ENCODE data around the gene FBXL15. TPM values are rescaled to one million over a fixed set of nuclear protein-coding genes. Genes with fewer than 3 reads are reported as not detected.
A peak's percentile ranks its signal among the peaks of the same experiment; 100 is the strongest.

Gene FBXL15
- total and polyA plus RNA-seq, 2 of the 13 experiments (the other 11 are each of a cell fraction or from before 2014, with no cell fraction given): 4.3 to 8.3 TPM

DNA sequence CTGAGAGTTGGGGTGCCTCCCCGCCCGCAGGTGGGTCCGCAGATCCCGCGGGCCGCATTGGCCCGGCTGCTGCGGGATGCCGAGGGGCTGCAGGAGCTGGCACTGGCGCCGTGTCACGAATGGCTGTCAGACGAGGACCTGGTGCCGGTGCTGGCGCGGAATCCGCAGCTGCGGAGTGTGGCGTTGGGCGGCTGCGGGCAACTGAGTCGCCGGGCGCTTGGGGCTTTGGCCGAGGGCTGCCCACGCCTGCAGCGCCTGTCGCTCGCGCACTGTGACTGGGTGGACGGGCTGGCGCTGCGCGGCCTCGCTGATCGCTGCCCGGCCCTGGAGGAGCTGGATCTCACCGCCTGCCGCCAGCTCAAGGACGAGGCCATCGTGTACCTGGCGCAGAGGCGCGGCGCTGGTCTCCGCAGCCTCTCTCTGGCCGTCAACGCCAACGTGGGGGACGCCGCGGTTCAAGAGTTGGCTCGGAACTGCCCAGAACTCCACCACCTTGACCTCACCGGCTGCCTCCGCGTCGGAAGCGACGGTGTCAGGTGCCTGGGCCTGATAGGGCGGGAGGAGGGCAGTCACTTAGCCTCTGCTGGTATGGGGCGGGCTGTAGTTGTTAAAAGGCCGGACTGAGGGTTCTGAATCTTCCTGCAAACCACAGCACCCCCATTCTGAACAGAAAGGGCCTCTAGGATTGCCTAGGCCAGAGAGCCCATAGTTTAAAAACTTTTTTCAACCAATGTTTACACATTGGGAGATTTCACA is 1.3 kb downstream of the FBXL15 start (continued):
- TF ChIP-seq GTF3A (CRISPR knock-in tag; conservative IDR thresholded peaks at IDR 0.05) (no peak), SRSF1 (optimal IDR thresholded peaks at IDR 0.05; ENCODE audit: low read depth, low read length) (no peak), NBN (conservative IDR thresholded peaks at IDR 0.05) (no peak), ZNF569 (CRISPR knock-in tag; IDR thresholded peaks at IDR 0.05; ENCODE audit: borderline replicate concordance) (no peak), ZNF572 (CRISPR knock-in tag; IDR thresholded peaks at IDR 0.05) (no peak), ZFP36L1 (CRISPR knock-in tag; IDR thresholded peaks at IDR 0.05) (no peak), CBX1 (IDR thresholded peaks at IDR 0.05; ENCODE audit: low read depth) (peak; percentile 3), MYC (CRISPR knock-in tag; IDR thresholded peaks at IDR 0.05; ENCODE audit: borderline replicate concordance) (no peak; the same call in 1 of the 2 replicates), MXI1 (IDR thresholded peaks at IDR 0.05; ENCODE audit: borderline replicate concordance, low read depth, low read length) (0 out of 3 replicates have a peak, but pooled peaks have one; percentile 36), ZNF124 (CRISPR knock-in tag; IDR thresholded peaks at IDR 0.05) (no peak), ZNF501 (CRISPR knock-in tag; IDR thresholded peaks at IDR 0.05) (peak; percentile 12; the same call in 1 of the 2 replicates), GPN1 (CRISPR knock-in tag; IDR thresholded peaks at IDR 0.05; ENCODE audit: borderline replicate concordance) (no peak), ZNF225 (CRISPR knock-in tag; IDR thresholded peaks at IDR 0.05) (no peak), KLF16 (CRISPR knock-in tag; IDR thresholded peaks at IDR 0.05) (0 out of 4 replicates have a peak, but pooled peaks of 1 of the 2 experiments have one; percentile 21), CHCHD3 (CRISPR knock-in tag; IDR thresholded peaks at IDR 0.05) (0 out of 2 replicates have a peak, but pooled peaks have one; percentile 40), TBX3 (IDR thresholded peaks at IDR 0.05; ENCODE audit: borderline replicate concordance) (no peak), POLR2G (IDR thresholded peaks at IDR 0.05; ENCODE audit: low read depth, low read length) (no peak), SIX4 (CRISPR knock-in tag; IDR thresholded peaks at IDR 0.05) (no peak), ZKSCAN8 (CRISPR knock-in tag; IDR thresholded peaks at IDR 0.05; ENCODE audit: borderline replicate concordance) (no peak), ZNF460 (CRISPR knock-in tag; IDR thresholded peaks at IDR 0.05; ENCODE audit: borderline replicate concordance) (no peak)
- TF ChIP-seq, protein P1, sequence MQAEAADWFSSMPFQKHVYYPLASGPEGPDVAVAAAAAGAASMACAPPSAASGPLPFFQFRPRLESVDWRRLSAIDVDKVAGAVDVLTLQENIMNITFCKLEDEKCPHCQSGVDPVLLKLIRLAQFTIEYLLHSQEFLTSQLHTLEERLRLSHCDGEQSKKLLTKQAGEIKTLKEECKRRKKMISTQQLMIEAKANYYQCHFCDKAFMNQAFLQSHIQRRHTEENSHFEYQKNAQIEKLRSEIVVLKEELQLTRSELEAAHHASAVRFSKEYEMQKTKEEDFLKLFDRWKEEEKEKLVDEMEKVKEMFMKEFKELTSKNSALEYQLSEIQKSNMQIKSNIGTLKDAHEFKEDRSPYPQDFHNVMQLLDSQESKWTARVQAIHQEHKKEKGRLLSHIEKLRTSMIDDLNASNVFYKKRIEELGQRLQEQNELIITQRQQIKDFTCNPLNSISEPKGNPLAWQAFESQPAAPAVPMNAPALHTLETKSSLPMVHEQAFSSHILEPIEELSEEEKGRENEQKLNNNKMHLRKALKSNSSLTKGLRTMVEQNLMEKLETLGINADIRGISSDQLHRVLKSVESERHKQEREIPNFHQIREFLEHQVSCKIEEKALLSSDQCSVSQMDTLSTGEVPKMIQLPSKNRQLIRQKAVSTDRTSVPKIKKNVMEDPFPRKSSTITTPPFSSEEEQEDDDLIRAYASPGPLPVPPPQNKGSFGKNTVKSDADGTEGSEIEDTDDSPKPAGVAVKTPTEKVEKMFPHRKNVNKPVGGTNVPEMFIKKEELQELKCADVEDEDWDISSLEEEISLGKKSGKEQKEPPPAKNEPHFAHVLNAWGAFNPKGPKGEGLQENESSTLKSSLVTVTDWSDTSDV (CRISPR knock-in tag; IDR thresholded peaks at IDR 0.05): no peak
- TF ChIP-seq, protein P2, sequence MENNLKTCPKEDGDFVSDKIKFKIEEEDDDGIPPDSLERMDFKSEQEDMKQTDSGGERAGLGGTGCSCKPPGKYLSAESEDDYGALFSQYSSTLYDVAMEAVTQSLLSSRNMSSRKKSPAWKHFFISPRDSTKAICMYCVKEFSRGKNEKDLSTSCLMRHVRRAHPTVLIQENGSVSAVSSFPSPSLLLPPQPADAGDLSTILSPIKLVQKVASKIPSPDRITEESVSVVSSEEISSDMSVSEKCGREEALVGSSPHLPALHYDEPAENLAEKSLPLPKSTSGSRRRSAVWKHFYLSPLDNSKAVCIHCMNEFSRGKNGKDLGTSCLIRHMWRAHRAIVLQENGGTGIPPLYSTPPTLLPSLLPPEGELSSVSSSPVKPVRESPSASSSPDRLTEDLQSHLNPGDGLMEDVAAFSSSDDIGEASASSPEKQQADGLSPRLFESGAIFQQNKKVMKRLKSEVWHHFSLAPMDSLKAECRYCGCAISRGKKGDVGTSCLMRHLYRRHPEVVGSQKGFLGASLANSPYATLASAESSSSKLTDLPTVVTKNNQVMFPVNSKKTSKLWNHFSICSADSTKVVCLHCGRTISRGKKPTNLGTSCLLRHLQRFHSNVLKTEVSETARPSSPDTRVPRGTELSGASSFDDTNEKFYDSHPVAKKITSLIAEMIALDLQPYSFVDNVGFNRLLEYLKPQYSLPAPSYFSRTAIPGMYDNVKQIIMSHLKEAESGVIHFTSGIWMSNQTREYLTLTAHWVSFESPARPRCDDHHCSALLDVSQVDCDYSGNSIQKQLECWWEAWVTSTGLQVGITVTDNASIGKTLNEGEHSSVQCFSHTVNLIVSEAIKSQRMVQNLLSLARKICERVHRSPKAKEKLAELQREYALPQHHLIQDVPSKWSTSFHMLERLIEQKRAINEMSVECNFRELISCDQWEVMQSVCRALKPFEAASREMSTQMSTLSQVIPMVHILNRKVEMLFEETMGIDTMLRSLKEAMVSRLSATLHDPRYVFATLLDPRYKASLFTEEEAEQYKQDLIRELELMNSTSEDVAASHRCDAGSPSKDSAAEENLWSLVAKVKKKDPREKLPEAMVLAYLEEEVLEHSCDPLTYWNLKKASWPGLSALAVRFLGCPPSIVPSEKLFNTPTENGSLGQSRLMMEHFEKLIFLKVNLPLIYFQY (CRISPR knock-in tag; IDR thresholded peaks at IDR 0.05; ENCODE audit: borderline replicate concordance): no peak
- TF ChIP-seq, protein P3, sequence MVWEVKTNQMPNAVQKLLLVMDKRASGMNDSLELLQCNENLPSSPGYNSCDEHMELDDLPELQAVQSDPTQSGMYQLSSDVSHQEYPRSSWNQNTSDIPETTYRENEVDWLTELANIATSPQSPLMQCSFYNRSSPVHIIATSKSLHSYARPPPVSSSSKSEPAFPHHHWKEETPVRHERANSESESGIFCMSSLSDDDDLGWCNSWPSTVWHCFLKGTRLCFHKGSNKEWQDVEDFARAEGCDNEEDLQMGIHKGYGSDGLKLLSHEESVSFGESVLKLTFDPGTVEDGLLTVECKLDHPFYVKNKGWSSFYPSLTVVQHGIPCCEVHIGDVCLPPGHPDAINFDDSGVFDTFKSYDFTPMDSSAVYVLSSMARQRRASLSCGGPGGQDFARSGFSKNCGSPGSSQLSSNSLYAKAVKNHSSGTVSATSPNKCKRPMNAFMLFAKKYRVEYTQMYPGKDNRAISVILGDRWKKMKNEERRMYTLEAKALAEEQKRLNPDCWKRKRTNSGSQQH (CRISPR knock-in tag; IDR thresholded peaks at IDR 0.05; ENCODE audit: low read depth): no peak; the same call in 1 of the 2 replicates

All from HepG2 (cell line).